Hematopoietic multipotent progenitor cell treated with erythropoietin and hydrocortisone succinate and interleukin-3 and kit ligand, for 6 days (in vitro differentiated cells): ENCODE results near the gene DNAL4.
"Not testable (repeated sequence)": the region's sequence is repeated elsewhere in the genome, so short reads cannot be mapped to it uniquely, and the experiment has no call there.

Source experiments
- DNase-seq: peaks from one replicate; pipeline ENCODE4 v3.0.0-alpha.2; 2015

Gene DNAL4

GRCh38 chr22:38826801-38827200, 32.9 kb upstream of the DNAL4 start:
- DNase-seq = no peak

- no peak for DNase-seq
Measured at GRCh38 chr22:38826386-38826785, 32.4 kb upstream of the DNAL4 start.

- peak; percentile 96 for DNase-seq
Measured at GRCh38 chr22:38824585-38824984, 30.6 kb upstream of the DNAL4 start.

GRCh38 chr22:38823637-38824036, 29.7 kb upstream of the DNAL4 start:
- DNase-seq = no peak

GRCh38 chr22:38823076-38823475, 29.1 kb upstream of the DNAL4 start:
- DNase-seq = no peak

- DNase-seq = no peak
Measured at GRCh38 chr22:38820020-38820419, 26.1 kb upstream of the DNAL4 start.

GRCh38 chr22:38819387-38819940, 25.5 kb upstream of the DNAL4 start:
- no peak for DNase-seq

GRCh38 chr22:38817196-38817595, 23.3 kb upstream of the DNAL4 start:
- DNase-seq = no peak

GRCh38 chr22:38815842-38816241, 21.9 kb upstream of the DNAL4 start:
- DNase-seq = no peak

GRCh38 chr22:38811241-38811640, 17.3 kb upstream of the DNAL4 start:
- DNase-seq = no peak

GRCh38 chr22:38805041-38805593, 11.2 kb upstream of the DNAL4 start:
- DNase-seq = not testable (repeated sequence)

- no peak for DNase-seq
Measured at GRCh38 chr22:38802671-38803121, 8.8 kb upstream of the DNAL4 start.

GRCh38 chr22:38799265-38800002, 5.5 kb upstream of the DNAL4 start:
- no peak for DNase-seq

- no peak for DNase-seq
Measured at GRCh38 chr22:38798496-38798895, 4.6 kb upstream of the DNAL4 start.

GRCh38 chr22:38796262-38796957, 2.5 kb upstream of the DNAL4 start:
- no peak for DNase-seq

GRCh38 chr22:38795569-38795968, 1.6 kb upstream of the DNAL4 start:
- no peak for DNase-seq

GRCh38 chr22:38793317-38793716, 626 bp downstream of the DNAL4 start:
- DNase-seq = no peak

GRCh38 chr22:38792833-38793232, 1.1 kb downstream of the DNAL4 start:
- DNase-seq = no peak

GRCh38 chr22:38789606-38790005, 4.3 kb downstream of the DNAL4 start:
- DNase-seq = no peak

- no peak for DNase-seq
Measured at GRCh38 chr22:38788846-38789245, 5.1 kb downstream of the DNAL4 start.

GRCh38 chr22:38788021-38788816, 5.7 kb downstream of the DNAL4 start:
- DNase-seq = no peak

GRCh38 chr22:38786631-38787030, 7.3 kb downstream of the DNAL4 start:
- DNase-seq = no peak

GRCh38 chr22:38784856-38785255, 9.1 kb downstream of the DNAL4 start:
- no peak for DNase-seq
